Astrocyte (in vitro differentiated cells and primary cell): ENCODE measurements around the gene AMZ1. TPM values are rescaled to one million over a fixed set of nuclear protein-coding genes. Genes with fewer than 3 reads are reported as not detected.
"Not testable (repeated sequence)": the region's sequence is repeated elsewhere in the genome, so short reads cannot be mapped to it uniquely, and the experiment has no call there.

Experiments used
- DNase-seq: peaks from one replicate; pipeline ENCODE4 v3.0.0-alpha.2; 2010; ENCODE audit warnings: low read depth
- FAIRE-seq: peaks from 2 replicates; lab custom pipeline; 2011; peaks lifted over from hg19 to GRCh38; lab: Jason Lieb, UNC
- H2AFZ ChIP-seq: 2 replicates; pipeline ENCODE4 v1.6.0; 2012; ENCODE audit warnings: low read depth, low read length, inconsistent platforms
- H3K27ac ChIP-seq: 2 replicates; pipeline ENCODE4 v1.5.1; 2011; ENCODE audit warnings: low read depth, low read length, inconsistent platforms
- H3K27me3 ChIP-seq: 2 replicates; pipeline ENCODE4 v1.6.0; 2011; ENCODE audit warnings: low read length, inconsistent platforms; ENCODE audit not compliant: insufficient read depth
- H3K36me3 ChIP-seq: 2 replicates; pipeline ENCODE4 v1.5.1; 2011; ENCODE audit warnings: low read length, inconsistent platforms; ENCODE audit not compliant: insufficient read depth
- H3K4me1 ChIP-seq: 2 replicates; pipeline ENCODE4 v1.5.1; 2011; ENCODE audit warnings: low read length, inconsistent platforms; ENCODE audit not compliant: insufficient read depth
- H3K4me2 ChIP-seq: 2 replicates; pipeline ENCODE4 v1.6.0; 2012; ENCODE audit warnings: low read length, inconsistent platforms
- H3K4me3 ChIP-seq: 2 replicates; pipeline ENCODE4 v1.5.1; 2011; ENCODE audit warnings: low read depth, mild to moderate bottlenecking, low read length, inconsistent platforms; ENCODE audit not compliant: insufficient read depth
- H3K79me2 ChIP-seq: 2 replicates; pipeline ENCODE4 v1.6.0; 2012; ENCODE audit warnings: mild to moderate bottlenecking, low read length, inconsistent platforms; ENCODE audit not compliant: insufficient read depth
- H3K9ac ChIP-seq: 2 replicates; pipeline ENCODE4 v1.6.0; 2012; ENCODE audit warnings: mild to moderate bottlenecking, low read length, inconsistent platforms
- H3K9me3 ChIP-seq: 2 replicates; pipeline ENCODE4 v1.5.1; 2012; ENCODE audit warnings: low read depth, mild to moderate bottlenecking, low read length, inconsistent platforms; ENCODE audit not compliant: insufficient read depth
- H4K20me1 ChIP-seq: 2 replicates; pipeline ENCODE4 v1.6.0; 2012; ENCODE audit warnings: low read length, inconsistent platforms; ENCODE audit not compliant: insufficient read depth
- H3K27ac Mint-ChIP-seq: one replicate; pipeline ENCODE4 v1.8.0; 2021; ENCODE audit warnings: mild to moderate bottlenecking, mixed read lengths; ENCODE audit not compliant: unreplicated experiment
- H3K27me3 Mint-ChIP-seq: one replicate; pipeline ENCODE4 v1.8.0; 2021; ENCODE audit warnings: low read depth, mixed read lengths; ENCODE audit not compliant: unreplicated experiment
- H3K36me3 Mint-ChIP-seq: one replicate; pipeline ENCODE4 v1.8.0; 2021; ENCODE audit warnings: low read depth, mixed read lengths; ENCODE audit not compliant: unreplicated experiment
- H3K4me1 Mint-ChIP-seq: one replicate; pipeline ENCODE4 v1.8.0; 2021; ENCODE audit warnings: low read depth, mixed read lengths; ENCODE audit not compliant: unreplicated experiment
- H3K4me3 Mint-ChIP-seq: one replicate; pipeline ENCODE4 v1.8.0; 2021; ENCODE audit warnings: mild to moderate bottlenecking, moderate library complexity, mixed read lengths; ENCODE audit not compliant: unreplicated experiment
- H3K9me3 Mint-ChIP-seq: one replicate; pipeline ENCODE4 v1.8.0; 2021; ENCODE audit warnings: mild to moderate bottlenecking, mixed read lengths; ENCODE audit not compliant: unreplicated experiment
- CTCF ChIP-seq: IDR thresholded peaks from 2 replicates; pipeline ENCODE4 v1.5.1; 2011; ENCODE audit warnings: low read depth, mild to moderate bottlenecking, inconsistent platforms, low read length, moderate library complexity; ENCODE audit not compliant: insufficient read depth
- EZH2 ChIP-seq: IDR thresholded peaks from 2 replicates; pipeline ENCODE4 v1.6.1; 2012; ENCODE audit warnings: mild to moderate bottlenecking, low read length, inconsistent platforms; ENCODE audit not compliant: insufficient read depth
- total RNA-seq: library from RNA; stranded (reverse); gene quantifications from 2 replicates; pipeline ENCODE4 v1.2.1, GENCODE V29; 2021

Gene AMZ1
- total RNA-seq, 1 donor from 2014 or later: 3.4 TPM

- Histone ChIP-seq H2AFZ (no peak overlapping the region), H4K20me1 (peaks cover 38% of the 10 kb centered on the region), H3K9ac (no peak overlapping the region), H3K36me3 (peaks cover 2% of the 10 kb centered on the region), H3K27me3 (no peaks in the 10 kb centered on the region), H3K4me2 (no peak overlapping the region), H3K9me3 (no peaks in the 10 kb centered on the region), H3K4me1 (peaks cover 6% of the 10 kb centered on the region), H3K27ac (no peak overlapping the region), H3K79me2 (peaks cover 37% of the 10 kb centered on the region), H3K4me3 (no peak overlapping the region)
- Mint-ChIP-seq H3K4me3 (no peak overlapping the region), H3K27me3 (no peaks in the 10 kb centered on the region), H3K36me3 (peaks cover 41% of the 10 kb centered on the region), H3K9me3 (peaks cover 2% of the 10 kb centered on the region), H3K4me1 (peaks cover 4% of the 10 kb centered on the region), H3K27ac (no peak overlapping the region)
- FAIRE-seq (no peak), DNase-seq (no peak)
- TF ChIP-seq CTCF (no peak), EZH2 (no peak)
Observed at GRCh38 chr7:2734751-2735571, 47.0 kb downstream of the AMZ1 start.

- H3K27me3 ChIP-seq: no peaks in the 10 kb centered on the region
- no peak overlapping the region for H3K4me2 ChIP-seq
- H3K4me3 Mint-ChIP-seq: no peak overlapping the region
- TF ChIP-seq EZH2: no peak
- no peak for TF ChIP-seq CTCF
- H3K4me1 Mint-ChIP-seq: peaks cover 4% of the 10 kb centered on the region
- no peak overlapping the region for H2AFZ ChIP-seq
- peaks cover 4% of the 10 kb centered on the region for H3K9me3 Mint-ChIP-seq
- H4K20me1 ChIP-seq: peaks cover 34% of the 10 kb centered on the region
- DNase-seq (no peak), FAIRE-seq (no peak)
- peaks cover 37% of the 10 kb centered on the region for H3K79me2 ChIP-seq
- no peaks in the 10 kb centered on the region for H3K9me3 ChIP-seq
- peaks cover 39% of the 10 kb centered on the region for H3K36me3 Mint-ChIP-seq
- H3K27ac Mint-ChIP-seq: no peak overlapping the region
- no peak overlapping the region for H3K4me3 ChIP-seq
- no peak overlapping the region for H3K27ac ChIP-seq
- H3K9ac ChIP-seq: no peak overlapping the region
- H3K4me1 ChIP-seq: peaks cover 6% of the 10 kb centered on the region
- H3K36me3 ChIP-seq: peaks cover 2% of the 10 kb centered on the region
- H3K27me3 Mint-ChIP-seq: no peaks in the 10 kb centered on the region
Observed at GRCh38 chr7:2735744-2736143, 47.7 kb downstream of the AMZ1 start.

- peaks cover 6% of the 10 kb centered on the region for H3K4me1 ChIP-seq
- peaks cover 41% of the 10 kb centered on the region for H4K20me1 ChIP-seq
- no peaks in the 10 kb centered on the region for H3K27me3 Mint-ChIP-seq
- DNase-seq (no peak), FAIRE-seq (no peak)
- H3K9me3 ChIP-seq: no peaks in the 10 kb centered on the region
- no peaks in the 10 kb centered on the region for H3K36me3 ChIP-seq
- no peak overlapping the region for H3K4me2 ChIP-seq
- H3K27me3 ChIP-seq: no peaks in the 10 kb centered on the region
- no peak overlapping the region for H3K27ac Mint-ChIP-seq
- H3K4me3 ChIP-seq: no peak overlapping the region
- no peak overlapping the region for H3K9ac ChIP-seq
- H3K4me3 Mint-ChIP-seq: no peak overlapping the region
- peaks cover 4% of the 10 kb centered on the region for H3K9me3 Mint-ChIP-seq
- no peak overlapping the region for H3K27ac ChIP-seq
- peaks cover 37% of the 10 kb centered on the region for H3K79me2 ChIP-seq
- H3K36me3 Mint-ChIP-seq: peaks cover 34% of the 10 kb centered on the region
- no peak overlapping the region for H2AFZ ChIP-seq
- H3K4me1 Mint-ChIP-seq: peaks cover 4% of the 10 kb centered on the region
- TF ChIP-seq CTCF: no peak
- TF ChIP-seq EZH2: no peak
Observed at GRCh38 chr7:2736411-2736914, 48.5 kb downstream of the AMZ1 start.

- H2AFZ ChIP-seq, H3K4me2 ChIP-seq, DNase-seq, H3K9ac ChIP-seq, H3K27ac ChIP-seq, H3K9me3 Mint-ChIP-seq, FAIRE-seq, H3K27me3 ChIP-seq, H3K4me1 ChIP-seq, H3K36me3 ChIP-seq, H3K4me3 ChIP-seq, H3K27ac Mint-ChIP-seq, H3K4me3 Mint-ChIP-seq, H3K27me3 Mint-ChIP-seq, H3K4me1 Mint-ChIP-seq, H3K9me3 ChIP-seq: not testable (repeated sequence)
- Histone ChIP-seq H3K79me2 (peaks cover 35% of the 10 kb centered on the region), H4K20me1 (peaks cover 44% of the 10 kb centered on the region)
- H3K36me3 Mint-ChIP-seq: peaks cover 27% of the 10 kb centered on the region
Observed at GRCh38 chr7:2737005-2737743, 49.2 kb downstream of the AMZ1 start.
